Iris pigment epithelial cell (primary cell): ENCODE measurements around the gene CKS2.

Source experiments
- DNase-seq: peaks from one replicate; pipeline ENCODE4 v3.0.0-alpha.2; 2011; ENCODE audit warnings: low read depth

The CKS2 gene

DNA sequence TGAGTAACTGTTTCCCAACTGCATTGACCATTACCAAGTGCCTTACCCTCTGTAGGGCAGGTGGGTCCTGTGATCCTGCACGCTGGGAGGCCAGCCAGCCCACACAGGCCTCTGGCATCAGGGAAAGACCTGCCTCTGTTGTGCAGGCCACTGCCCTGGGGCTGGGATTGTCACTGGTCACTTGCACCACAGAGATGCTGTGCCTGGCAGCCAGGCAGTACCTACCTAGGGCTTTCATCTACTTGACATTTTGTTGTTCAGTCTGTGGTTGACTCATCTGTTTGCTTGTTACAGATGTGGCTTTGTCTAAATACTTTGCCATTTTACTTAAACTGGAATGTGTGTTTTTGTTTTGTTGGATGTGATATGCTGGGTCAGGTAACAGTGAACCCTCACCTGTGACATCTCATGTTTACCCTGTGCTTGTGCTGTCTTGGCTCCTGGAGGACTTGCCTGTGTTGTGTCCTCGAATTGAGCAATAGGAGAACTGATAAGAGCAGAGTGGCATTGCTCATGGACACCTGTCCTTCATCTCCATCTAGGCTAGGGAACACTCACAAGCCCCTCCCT lies 40.1 kb downstream of the CKS2 start:
- no peak for DNase-seq

DNA sequence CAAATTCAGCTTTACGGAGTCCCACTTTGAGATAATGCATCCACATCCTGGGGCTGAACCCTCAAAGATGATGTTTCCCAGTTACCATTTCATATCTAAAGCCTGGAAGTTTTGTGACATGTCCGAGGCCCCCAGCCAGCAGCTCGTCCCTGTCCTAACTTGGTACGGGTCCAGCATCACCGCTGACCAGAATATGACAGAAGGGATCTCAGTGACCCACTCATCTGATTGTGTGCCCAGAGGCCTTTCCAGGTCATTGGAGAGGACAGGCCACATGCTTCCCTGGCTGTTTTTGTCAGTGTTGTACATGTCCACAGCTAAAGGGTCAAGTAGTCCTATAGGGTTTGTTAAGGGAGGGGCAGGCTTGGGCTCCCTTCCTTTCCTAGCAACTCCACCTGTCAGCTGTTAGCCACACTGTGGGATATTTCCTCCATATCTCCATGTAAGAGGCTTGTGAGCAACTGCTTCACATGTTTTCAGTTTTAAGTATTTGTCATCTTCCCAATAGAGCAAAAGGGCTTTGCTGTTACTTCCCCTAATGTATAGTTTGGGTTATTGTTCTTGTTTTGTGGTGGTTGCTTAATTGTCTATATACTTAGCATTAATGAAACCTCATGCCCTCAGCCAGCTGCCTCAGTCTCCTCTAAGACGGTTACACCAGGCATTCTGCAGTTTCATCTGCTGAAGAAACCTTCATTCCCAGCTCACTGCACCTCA lies 40.7 kb downstream of the CKS2 start:
- DNase-seq = no peak

DNA sequence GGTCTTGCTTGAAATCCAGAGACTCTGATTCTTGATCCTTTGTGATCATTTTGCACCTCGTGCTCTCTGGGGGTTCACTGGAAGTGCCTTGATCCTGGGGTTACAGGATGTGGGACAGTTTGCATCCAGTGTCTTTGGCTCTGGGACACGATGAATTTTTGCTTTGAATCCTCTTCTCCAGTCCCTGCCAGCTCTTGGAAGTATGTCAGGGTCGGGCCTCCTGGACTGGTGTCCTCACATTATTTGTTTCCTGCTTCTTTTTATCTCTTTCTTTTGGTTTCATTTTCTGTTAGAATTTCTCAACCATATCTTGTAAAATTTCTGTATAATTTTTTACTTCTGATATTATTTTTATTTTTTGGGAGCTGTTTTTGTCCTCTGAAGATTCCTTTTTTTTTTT lies 41.5 kb downstream of the CKS2 start:
- no peak for DNase-seq

DNA sequence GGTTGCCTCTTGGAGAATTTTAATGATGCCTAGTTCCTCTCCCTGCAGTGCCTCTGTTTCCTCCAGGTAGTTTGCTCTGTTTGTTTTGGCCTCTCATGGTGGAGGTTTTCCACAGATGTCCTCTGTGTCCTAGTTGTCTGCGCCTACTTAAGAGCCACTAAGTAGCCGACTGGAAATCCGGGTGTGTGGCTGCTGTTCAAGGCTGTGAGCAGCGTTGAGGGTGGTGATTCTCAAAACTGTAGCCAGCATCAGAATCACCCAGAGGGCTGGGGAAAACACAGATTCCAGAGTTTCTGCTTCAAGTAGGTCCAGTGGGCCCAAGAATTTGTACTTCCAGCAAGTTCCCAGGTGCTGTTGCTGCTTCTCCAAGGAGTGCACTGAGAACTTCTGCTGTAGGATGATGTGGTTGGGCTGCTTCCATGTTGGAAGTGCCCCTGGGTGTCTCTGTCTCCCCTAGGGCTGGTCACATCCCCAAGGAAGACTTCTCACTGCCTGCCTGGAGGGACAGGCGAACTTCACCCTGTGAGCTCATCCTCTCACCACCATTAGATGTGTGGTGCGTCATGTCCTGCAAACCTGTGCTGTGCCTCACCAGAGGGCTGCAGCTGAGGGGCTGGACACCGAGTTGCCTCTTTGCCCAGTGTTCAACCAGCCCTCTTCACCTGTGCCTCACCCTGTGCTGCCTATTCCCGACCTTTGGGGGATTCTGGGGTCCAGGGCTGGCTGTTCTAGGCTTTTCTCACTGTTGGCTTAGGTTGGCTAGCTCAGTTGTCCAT lies 42.1 kb downstream of the CKS2 start:
- no peak for DNase-seq

DNA sequence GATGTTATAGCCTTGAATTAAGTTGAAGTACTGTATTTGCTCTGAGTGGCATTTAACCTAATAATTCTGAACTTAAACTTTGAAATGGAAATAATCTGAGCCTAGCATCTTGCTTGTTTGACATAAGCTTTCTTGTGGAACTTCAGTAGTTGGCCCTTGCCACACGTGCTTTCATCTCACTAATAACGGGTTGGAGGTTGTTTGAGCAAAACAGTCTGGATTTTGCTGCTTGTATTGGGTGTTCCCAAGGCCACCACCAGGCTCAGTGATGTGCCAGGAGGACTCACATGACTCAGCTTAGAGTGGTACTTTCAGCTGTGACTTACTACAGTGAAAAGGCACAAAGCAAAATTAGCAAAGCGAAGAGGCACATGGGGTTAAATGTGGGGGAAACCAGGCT lies 43.0 kb downstream of the CKS2 start:
- DNase-seq = peak; percentile 13

DNA sequence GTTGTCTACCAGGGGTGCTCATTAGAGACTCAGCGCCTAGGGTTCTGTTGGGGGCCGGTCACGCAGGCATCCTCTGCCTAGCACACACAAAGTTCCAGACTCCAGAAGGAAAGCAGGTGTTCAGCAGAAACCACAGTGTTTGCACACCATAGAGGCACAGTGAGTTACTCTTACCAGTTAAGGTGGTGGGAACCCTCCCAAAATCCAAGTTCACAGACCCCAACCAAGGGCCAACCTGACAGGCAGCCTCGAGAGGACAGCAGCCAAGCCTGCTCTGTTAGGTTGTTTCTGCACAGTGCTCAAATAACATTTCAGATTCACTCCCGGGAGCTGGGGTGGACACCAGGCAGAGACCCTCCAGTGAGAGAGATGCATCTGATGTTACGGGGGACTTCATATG lies 43.5 kb downstream of the CKS2 start:
- DNase-seq = no peak

DNA sequence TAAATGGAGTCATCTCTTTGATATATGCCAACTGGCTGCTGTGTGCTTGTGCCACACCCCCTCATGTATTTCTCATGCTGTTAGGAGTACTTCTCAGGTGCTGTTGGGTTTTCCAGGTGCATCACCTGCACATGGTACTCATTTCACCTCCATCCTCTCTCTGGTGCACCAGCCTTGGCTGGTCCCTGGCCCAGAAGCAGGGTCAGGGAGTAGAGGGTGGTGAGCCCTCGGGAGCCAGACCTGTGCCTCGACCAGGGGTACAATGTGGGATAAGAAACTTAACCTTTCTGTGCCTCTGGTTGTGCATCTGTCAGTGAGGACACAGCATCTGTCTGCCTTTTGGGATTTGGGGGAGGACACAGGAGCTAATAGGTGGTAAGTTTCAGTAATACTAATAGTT lies 45.8 kb downstream of the CKS2 start:
- no peak for DNase-seq

DNA sequence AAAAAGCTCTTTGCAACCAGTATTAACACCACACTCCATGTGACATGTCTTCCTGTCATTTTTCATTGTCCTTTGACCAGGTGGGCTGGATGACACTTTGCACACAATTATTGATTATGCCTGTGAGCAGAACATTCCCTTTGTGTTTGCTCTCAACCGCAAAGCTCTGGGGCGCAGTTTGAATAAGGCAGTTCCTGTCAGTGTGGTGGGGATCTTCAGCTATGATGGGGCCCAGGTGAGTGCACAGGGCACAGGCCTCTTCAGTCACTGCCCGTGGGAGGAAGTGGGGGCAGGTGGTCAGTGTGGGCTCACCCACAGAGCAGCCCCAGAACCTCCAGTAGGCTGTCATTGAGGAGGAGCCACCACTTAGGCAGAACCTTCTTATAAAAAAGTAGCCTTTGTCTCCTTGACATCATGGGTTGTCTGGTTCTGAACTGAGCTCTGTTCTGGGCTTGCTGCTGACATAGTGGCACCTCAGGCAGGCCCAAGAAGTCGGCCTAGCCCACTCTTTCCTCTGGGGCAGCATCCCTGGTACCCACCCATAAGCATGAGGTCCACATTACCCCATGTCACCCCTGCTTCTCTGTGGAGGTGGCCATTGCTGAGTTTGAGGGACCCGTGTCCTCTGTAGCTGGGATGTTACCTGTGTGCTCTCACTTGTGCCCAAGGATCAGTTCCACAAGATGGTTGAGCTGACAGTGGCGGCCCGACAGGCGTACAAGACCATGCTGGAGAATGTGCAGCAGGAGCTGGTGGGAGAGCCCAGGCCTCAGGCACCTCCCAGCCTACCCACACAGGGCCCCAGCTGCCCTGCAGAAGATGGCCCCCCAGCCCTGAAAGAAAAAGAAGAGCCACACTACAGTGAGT lies 46.6 kb downstream of the CKS2 start:
- no peak for DNase-seq

DNA sequence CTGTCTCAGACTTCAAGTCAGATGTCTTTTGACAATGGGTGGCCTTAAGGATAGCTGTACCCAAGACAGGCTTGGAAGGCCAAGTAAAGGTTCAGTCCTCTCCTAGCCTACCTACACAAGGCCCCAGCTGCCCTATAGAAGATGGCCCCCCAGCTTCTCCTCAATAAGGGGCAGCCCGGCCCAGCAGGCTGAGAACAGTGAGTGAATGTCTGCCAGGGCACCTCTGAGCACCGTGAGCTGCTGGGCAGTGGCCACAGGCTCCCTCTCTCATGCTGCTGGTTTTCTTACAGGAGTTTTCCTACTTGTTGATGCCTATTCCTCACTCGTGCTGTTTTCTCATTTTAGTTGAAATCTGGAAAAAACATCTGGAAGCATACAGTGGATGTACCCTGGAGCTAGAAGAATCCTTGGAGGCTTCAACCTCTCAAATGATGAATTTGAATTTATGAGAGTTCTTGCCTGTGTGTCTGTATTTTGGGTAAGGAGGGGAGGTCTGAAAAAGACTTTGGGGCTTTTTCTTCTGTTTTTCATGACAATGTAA lies 47.5 kb downstream of the CKS2 start:
- DNase-seq = no peak

DNA sequence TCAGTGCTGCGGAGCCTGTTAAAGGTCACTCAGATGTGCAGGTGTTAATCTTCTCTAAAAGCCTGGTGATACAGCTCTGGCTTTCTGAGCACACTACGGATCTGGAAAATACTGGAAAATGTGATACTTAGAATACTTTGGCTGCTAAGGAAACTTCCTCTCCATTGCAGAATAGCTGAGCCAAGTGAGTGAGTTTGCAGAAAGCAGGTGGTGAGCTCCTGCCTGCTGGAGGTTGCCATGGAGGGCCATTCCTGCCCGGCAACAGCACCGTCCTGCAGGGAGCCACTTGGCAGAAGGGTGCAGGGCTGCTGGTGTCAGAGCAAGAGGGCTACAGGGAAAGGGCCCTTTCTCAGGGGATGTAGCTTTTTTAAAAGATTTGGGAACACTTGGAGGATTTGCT lies 48.0 kb downstream of the CKS2 start:
- DNase-seq = peak; percentile 15

DNA sequence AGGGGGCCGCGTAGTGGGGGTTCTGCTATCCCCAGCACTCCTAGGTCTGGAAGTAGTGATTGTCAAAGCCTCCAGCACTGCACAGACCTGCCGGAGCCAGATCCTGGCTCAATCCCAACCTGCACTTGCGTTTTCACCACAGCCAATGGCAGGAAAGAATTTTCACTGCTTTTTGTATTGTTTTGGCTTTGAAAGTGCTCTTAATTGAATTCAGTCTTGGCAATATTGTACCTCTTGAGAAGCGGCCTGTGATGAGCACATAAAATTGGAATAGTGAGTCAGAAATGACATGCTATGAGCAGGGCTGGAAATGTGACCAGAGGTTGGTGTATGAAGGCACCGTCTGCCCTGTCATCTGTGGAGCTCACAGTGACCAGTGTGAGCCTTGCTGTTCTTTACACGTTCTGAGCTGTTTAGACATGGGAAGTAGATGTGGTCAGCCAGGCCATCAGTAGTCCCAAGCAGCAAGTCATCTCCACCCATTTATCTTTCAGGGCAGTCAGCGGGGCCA lies 48.8 kb downstream of the CKS2 start:
- no peak for DNase-seq

DNA sequence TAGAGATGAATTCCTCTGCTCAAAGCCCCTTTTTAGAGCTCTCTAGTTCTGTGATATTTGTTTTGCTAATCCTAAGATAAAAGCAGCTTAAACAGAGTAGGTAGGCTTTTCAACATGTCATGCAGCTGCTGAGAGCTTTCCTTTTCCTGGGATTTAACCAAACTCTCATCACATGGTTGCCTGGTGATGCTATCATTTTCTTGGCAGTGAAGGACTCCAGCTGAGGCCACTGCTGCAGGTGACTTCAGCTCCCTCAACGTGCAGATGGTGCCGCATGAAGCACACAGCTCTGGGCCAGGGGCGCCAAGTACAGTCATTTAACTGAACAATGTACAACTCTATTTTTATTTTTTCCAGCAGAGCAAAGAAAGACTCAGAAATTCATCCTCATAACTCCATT lies 49.5 kb downstream of the CKS2 start:
- no peak for DNase-seq

DNA sequence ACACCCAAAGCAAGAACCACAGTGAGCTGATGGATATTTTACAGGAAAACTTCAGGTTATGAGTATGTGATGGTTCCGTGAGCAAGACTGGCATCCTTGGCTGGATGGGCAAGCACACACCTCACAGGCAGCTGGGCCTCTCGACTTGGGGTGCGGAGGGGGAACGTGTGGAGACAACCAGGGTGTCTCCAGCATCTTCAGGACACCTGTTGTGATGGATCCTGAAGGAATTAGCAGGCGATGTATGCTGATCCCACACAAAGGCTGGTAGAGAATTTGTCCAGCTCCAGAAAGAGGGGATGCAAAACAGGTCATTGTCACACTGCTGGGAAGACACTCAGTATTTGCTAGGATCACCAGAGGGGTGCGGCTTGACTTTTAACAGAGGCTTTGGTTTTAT lies 50.0 kb downstream of the CKS2 start:
- DNase-seq = no peak

DNA sequence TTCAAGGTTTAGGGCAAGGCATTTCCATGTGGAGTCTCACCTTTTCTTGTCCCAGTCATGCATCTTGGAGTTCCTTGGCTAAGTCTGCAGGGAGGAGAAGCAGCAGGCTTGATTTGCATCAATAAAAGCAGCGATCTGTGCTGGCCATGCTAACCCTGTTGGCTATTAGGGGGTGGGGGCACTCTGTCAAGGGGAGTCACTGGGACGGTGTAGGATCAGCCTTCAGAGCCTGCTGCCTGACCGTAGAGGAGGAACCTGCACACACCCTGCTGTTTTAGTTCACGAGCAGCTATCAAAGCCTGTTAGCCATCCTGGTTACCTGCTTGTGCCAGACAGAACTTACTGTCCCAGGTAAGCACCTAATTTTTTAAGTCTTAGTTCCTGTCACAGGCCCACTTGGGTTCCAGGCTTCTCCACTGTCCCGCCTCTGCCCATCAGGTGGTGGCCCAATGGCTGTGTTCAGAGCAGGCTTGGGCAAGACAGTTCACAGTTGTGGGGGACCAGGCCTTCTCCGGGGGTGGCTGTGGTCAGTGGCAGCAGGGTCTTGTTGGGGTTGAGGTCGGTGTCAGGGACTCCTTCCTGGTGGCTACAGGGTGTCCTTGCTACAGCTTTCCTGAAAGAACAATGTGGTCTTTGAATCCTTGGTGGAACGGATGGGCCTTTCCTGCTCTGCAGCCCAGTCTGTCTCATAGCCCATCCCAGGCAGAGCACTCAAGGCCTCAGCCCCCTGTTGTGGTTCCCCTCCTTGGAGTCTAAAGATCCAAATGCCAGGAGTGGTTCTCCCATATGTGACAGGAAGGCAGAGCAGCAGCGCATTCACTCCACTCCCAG lies 51.0 kb downstream of the CKS2 start:
- no peak for DNase-seq

DNA sequence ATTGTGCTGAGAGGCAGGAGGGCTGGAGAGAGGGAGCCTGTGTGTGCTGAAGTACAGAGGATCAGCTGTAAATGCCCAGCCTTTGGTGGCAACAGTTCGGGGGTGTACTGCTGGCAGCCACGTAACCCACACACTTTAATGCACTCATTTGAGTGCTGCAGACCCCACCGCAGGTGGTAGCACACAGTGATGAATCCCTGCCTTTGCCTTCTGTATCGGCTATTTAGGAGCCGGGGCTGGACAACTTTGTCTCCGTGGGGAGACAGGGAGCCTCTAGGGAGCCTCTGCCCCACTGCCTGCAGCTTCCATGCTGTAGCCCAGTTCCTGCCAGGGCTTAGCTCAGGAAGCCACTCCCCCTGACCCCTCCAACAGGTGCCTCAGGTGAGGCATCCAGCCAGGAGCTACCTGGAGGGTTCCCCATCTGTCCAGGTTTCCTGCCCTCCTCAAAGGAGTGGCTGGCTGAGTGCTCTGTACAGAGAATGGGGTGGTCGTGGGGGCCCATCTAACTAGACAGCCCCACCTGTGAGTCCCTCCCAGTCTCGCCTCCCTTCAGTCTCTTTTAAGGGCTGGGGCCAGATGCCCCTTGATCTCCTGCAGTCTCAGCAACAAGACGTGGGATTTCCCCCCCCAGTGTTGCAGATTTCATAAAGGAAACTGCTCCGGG lies 51.8 kb downstream of the CKS2 start:
- DNase-seq = no peak

DNA sequence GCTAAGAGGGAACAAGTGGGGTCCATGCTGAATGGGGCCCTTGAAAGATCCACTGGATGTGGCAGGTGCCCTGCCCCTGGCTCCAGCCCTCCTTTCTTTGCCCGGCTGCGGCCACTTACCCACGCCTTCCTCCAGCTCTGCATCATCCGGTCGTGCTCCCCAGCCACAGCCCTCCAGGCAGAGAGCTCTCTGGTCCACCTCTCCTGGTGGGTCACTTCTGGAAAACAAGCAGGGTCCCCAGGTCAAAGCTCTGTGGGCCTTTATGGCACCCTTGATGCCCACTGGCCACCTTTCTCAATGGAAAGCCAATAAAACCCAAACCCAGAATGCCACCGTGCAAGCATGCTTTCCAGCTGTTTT lies 52.3 kb downstream of the CKS2 start:
- DNase-seq = no peak

DNA sequence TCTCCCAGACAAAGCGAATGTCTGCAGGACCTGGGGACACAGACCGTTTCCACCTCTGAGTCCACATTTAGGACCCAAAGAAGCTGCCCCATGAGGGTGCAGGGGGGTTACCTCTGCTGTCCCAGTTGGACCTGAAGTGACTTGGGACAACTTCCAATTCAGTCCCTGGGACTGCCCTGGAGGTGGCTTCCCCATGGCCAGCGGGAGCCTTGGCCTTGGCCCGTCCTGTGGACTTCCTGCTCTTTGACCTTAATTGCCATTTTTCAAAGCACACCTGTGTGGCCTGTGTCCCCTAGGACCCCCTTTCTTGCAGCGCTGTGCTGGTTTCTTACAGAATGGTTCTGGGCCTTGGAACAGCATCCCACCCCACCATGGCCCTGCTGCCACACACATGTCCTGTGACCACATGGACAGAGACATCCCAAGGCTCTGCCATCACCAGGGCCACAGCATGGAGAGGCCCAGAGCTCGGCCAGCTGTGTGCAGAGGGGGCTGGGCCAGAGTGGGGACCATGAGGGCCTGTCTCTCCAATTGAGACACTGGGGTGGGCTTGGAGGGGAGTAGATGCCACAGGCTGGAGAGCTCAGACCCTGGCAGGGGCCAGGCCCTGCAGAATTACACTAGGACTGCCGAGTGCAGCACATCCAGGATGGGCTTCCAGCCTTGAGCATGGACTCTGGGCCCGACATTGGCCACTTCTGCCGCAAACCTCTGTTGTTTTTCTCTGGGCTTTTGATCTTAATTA lies 53.1 kb downstream of the CKS2 start:
- DNase-seq = no peak

DNA sequence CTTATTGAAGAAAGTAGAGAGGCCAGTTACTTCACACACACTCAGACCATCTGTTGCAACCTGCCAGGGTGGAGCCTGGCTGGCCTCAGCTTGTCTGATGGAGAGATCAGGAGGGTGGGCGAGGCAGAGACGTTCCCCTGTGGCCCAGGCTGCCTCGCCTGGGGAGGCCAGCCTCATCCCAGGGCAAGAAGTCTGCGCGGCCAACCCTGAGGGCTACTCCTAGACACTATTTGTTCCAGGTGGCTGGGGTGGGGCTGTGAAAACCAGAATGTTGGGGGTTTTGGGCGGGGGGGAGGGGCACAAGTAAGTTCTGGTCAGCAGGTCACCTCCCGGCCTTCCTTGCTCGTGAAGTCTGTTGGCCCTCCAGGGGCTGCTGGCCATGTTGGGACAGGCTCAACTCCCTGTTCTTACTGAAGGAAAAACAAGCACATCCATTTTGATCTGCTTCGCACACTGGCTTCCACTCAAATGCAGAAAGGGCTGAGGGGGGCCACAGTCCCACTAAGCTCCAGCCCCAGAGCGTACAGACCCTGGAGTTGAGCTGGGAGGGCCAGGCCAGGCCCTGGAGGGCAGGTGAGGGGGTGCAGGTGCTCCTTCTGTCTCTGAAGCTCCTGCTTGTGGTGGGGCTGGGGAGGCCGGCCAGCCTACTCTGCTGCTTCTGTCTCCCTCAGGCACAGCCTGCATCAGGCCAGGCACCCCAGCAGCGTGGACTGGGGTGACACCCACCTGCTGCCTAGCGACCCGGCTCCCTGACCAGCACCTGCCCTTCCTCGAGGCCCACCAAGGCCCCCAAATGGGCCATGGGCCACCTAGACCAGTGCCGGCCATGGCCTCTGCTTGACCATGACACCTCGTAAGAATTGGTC lies 53.9 kb downstream of the CKS2 start:
- DNase-seq = no peak

DNA sequence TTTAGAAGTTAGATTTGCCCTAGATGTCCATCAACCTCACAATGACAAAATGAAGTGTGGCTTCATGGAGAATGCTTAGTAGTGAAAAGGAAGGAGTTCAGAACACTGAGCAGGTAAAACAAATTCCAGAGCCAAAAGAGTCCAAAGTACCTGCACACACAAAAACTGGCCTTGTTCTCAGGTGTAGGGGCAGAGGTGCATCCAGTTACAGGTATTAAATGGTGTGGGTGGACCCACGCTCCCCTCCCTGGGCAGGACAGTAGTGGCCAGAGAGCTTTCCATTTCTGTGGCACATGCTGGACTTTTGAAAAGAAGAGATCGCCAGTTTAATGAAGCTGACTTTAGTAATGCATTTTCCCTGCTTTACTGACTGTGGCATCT lies 54.5 kb downstream of the CKS2 start:
- no peak for DNase-seq
